ENCODE results near the gene CYREN.

GRCh38 chr7:135197343-135197742, 26.8 kb upstream of the CYREN start:
- TF ChIP-seq CTCF (IDR thresholded peaks at IDR 0.05 in 8 of 11, conservative IDR thresholded peaks at IDR 0.05 in 3 of 11): no peak
- no peak for TF ChIP-seq POLR2A (IDR thresholded peaks at IDR 0.05)
